Endodermal cell (in vitro differentiated cells): ENCODE data around the gene OR4D1. TPM values are rescaled to one million over a fixed set of nuclear protein-coding genes. Genes with fewer than 3 reads are reported as not detected.

Experiments used
- DNase-seq: peaks from one replicate; pipeline ENCODE4 v3.0.0-alpha.2; 2017
- H3K27ac ChIP-seq: 2 replicates; pipeline ENCODE4 v1.5.1; 2013; ENCODE audit warnings: mild to moderate bottlenecking, low read depth, low read length, moderate library complexity
- H3K27me3 ChIP-seq: 2 replicates; pipeline ENCODE4 v1.6.1; 2013; ENCODE audit warnings: mild to moderate bottlenecking, low read length, moderate library complexity; ENCODE audit not compliant: insufficient read depth, control insufficient read depth, poor library complexity, severe bottlenecking
- H3K36me3 ChIP-seq: 2 replicates; pipeline ENCODE4 v1.7.0; 2013; ENCODE audit warnings: mild to moderate bottlenecking, low read length, moderate library complexity; ENCODE audit not compliant: control insufficient read depth, insufficient read depth
- H3K4me1 ChIP-seq: one replicate; pipeline ENCODE4 v1.7.0; 2013; ENCODE audit warnings: low read length; ENCODE audit not compliant: control insufficient read depth, insufficient read depth
- H3K4me3 ChIP-seq: 2 replicates; pipeline ENCODE4 v1.5.1; 2013; ENCODE audit warnings: mild to moderate bottlenecking, low read length, moderate library complexity
- H3K9ac ChIP-seq: 2 replicates; pipeline ENCODE4 v1.6.1; 2013; ENCODE audit warnings: mild to moderate bottlenecking, low read length, moderate library complexity; ENCODE audit not compliant: poor library complexity, severe bottlenecking; ENCODE audit errors: extremely low read depth
- H3K9me3 ChIP-seq: 2 replicates; pipeline ENCODE4 v1.6.1; 2013; ENCODE audit warnings: mild to moderate bottlenecking, low read length, moderate library complexity; ENCODE audit not compliant: control insufficient read depth
- H3K27ac Mint-ChIP-seq: 2 replicates; pipeline ENCODE4 v1.8.0; 2020; ENCODE audit warnings: mixed read lengths
- H3K27me3 Mint-ChIP-seq: 2 replicates; pipeline ENCODE4 v1.8.0; 2021; ENCODE audit warnings: mild to moderate bottlenecking, mixed read lengths; ENCODE audit not compliant: insufficient read depth
- H3K36me3 Mint-ChIP-seq: 2 replicates; pipeline ENCODE4 v1.8.0; 2020; ENCODE audit warnings: low read depth, mixed read lengths
- H3K4me1 Mint-ChIP-seq: 2 replicates; pipeline ENCODE4 v1.8.0; 2020; ENCODE audit warnings: mixed read lengths
- H3K4me3 Mint-ChIP-seq: 2 replicates; pipeline ENCODE4 v1.8.0; 2020; ENCODE audit warnings: mild to moderate bottlenecking, moderate library complexity, mixed read lengths
- H3K9me3 Mint-ChIP-seq: 2 replicates; pipeline ENCODE4 v1.8.0; 2020; ENCODE audit warnings: mild to moderate bottlenecking, mixed read lengths
- whole genome bisulfite sequencing, 2 experiments: methylation state at CpG; one replicate each; pipeline versions ENCODE4 v1.1.5 to v1.1.7; 2013; ENCODE audit warnings: missing lambda C conversion rate in 2 of 2, mixed read lengths in 1 of 2; ENCODE audit not compliant: insufficient coverage in 1 of 2, insufficient read length in 1 of 2; 5-methylcytosine and 5-hydroxymethylcytosine counted together
- total RNA-seq, 2 donors: library from RNA; stranded (reverse); fragmentation: NEBNext Ultra II Directional in 1 of 2; extraction: Animal tissue kit (Norgen Biotek cat#: 25700) in 1 of 2; gene quantifications; 2 replicates in 1 of 2; 3 replicates in 1 of 2; pipeline ENCODE4 v1.2.1, GENCODE V29; 2021
- TF ChIP-seq, protein P1 (sequence below): fragments of 200-600 bp; sonication (generic); conservative IDR thresholded peaks from 2 replicates; pipeline ENCODE4 v1.5.0; 2021; ENCODE audit warnings: antibody characterized with exemption, mild to moderate bottlenecking

OR4D1 gene
- total RNA-seq, 2 donors from 2014 or later = 0.07 to 0.22 TPM

DNA sequence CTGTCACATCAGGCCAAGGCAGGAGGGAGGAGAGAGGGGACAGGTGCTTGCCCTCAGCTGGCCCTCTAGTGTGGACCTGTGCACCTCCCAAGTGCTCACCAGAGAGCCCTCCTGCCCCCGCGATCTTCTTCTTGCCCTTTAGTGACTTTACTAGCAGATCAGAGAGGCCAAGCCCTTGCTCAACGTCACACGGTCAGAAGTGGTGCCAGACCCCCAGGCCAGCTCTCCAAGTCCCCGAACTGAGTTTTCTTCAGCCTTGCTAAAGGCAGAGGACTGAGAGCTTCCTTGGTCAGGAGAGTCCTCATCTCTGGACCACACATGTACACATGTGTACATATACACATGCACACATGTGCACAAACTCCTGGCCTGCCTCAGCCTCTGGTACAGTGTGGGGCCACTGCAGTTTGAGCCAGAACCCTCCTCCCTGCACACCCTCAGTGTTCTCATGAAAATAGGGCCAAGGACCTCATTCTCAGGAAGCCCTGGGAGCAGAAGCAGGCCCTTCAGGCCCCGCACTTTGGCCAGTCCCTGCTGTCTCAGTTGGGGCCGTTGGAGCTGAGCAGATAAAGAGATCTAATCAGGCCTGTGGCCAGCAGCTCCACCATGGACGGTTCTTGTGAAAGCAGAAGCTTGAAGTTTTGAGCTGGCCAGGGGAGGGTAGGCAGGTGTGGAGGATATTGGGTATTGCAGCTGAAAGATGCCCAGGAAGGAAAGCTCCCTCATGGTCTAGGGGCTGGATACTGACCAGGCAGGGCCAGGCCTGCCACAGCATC is 37.0 kb downstream of the OR4D1 start:
- WGBS, 2 experiments = 86 to 96% methylated on average over 6 to 8 of the region's 8 CpGs
- peaks cover 10% of the 10 kb centered on the region for H3K27me3 ChIP-seq
- H3K9me3 ChIP-seq = no peaks in the 10 kb centered on the region
- no peaks in the 10 kb centered on the region for H3K36me3 ChIP-seq
- no peak overlapping the region for H3K27ac Mint-ChIP-seq
- H3K36me3 Mint-ChIP-seq = no peaks in the 10 kb centered on the region
- no peak overlapping the region for H3K4me3 ChIP-seq
- TF ChIP-seq, protein P1, sequence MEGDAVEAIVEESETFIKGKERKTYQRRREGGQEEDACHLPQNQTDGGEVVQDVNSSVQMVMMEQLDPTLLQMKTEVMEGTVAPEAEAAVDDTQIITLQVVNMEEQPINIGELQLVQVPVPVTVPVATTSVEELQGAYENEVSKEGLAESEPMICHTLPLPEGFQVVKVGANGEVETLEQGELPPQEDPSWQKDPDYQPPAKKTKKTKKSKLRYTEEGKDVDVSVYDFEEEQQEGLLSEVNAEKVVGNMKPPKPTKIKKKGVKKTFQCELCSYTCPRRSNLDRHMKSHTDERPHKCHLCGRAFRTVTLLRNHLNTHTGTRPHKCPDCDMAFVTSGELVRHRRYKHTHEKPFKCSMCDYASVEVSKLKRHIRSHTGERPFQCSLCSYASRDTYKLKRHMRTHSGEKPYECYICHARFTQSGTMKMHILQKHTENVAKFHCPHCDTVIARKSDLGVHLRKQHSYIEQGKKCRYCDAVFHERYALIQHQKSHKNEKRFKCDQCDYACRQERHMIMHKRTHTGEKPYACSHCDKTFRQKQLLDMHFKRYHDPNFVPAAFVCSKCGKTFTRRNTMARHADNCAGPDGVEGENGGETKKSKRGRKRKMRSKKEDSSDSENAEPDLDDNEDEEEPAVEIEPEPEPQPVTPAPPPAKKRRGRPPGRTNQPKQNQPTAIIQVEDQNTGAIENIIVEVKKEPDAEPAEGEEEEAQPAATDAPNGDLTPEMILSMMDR = no peak
- no peaks in the 10 kb centered on the region for H3K4me1 ChIP-seq
- peak; percentile 42 for DNase-seq
- H3K27me3 Mint-ChIP-seq = peaks cover 11% of the 10 kb centered on the region
- no peaks in the 10 kb centered on the region for H3K4me1 Mint-ChIP-seq
- H3K9ac ChIP-seq = no peak overlapping the region
- no peak overlapping the region for H3K27ac ChIP-seq
- no peak overlapping the region for H3K4me3 Mint-ChIP-seq
- no peaks in the 10 kb centered on the region for H3K9me3 Mint-ChIP-seq

DNA sequence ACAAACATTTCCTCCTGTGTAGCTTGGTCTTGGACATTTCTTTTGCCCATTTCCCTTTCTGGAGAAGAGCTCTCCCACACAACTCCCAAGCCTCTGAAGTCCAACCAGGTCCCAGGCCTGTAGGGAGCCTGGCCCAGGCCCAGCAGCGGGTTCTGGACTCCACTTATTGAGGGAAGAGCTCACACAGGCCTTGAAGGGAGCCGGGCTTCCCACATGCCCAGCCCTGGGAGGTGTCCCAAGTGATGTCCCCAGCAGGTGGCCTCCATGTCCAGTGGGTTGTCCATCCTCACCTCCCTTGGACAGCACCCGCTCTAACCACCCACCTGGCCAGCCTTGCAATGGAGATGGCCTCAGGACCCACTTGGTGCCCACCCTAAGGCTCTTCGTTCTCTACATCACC is 38.4 kb downstream of the OR4D1 start:
- no peak for DNase-seq
- peaks cover 8% of the 10 kb centered on the region for H3K27me3 ChIP-seq
- Mint-ChIP-seq H3K27ac (no peak overlapping the region), H3K4me3 (no peak overlapping the region), H3K4me1 (peaks cover 7% of the 10 kb centered on the region), H3K36me3 (no peaks in the 10 kb centered on the region), H3K27me3 (peaks cover 4% of the 10 kb centered on the region), H3K9me3 (no peaks in the 10 kb centered on the region)
- H3K9ac ChIP-seq = no peak overlapping the region
- TF ChIP-seq, protein P1 = no peak
- no peaks in the 10 kb centered on the region for H3K9me3 ChIP-seq
- H3K27ac ChIP-seq = no peak overlapping the region
- H3K4me1 ChIP-seq = no peaks in the 10 kb centered on the region
- no peak overlapping the region for H3K4me3 ChIP-seq
- WGBS, 2 experiments = 95 to 100% methylated on average over 1 to 3 of the region's 4 CpGs
- no peaks in the 10 kb centered on the region for H3K36me3 ChIP-seq

DNA sequence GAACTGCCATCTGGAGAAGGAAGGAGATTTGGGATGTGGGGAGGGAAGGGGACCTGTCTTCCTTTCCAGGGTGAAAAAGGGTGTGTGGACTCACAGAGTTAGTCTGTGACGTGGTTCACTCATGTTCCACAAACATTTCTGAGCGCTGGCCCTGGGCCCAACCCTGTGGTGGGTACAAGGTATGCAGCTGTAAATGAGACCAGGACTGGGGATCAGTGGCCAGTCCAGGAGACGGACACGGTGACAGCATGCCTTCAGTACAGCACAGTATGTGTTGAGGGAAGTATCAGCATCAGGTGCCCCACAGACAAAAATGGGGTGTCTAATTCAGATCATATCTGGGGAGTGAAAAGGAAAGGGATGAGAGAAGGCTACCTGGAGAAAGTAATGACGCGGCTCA is 38.9 kb downstream of the OR4D1 start:
- Mint-ChIP-seq H3K9me3 (no peaks in the 10 kb centered on the region), H3K4me1 (peaks cover 7% of the 10 kb centered on the region), H3K4me3 (no peak overlapping the region), H3K27me3 (peaks cover 4% of the 10 kb centered on the region), H3K27ac (no peak overlapping the region), H3K36me3 (no peaks in the 10 kb centered on the region)
- Histone ChIP-seq H3K27ac (no peak overlapping the region), H3K9ac (no peak overlapping the region), H3K36me3 (no peaks in the 10 kb centered on the region), H3K4me1 (no peaks in the 10 kb centered on the region), H3K4me3 (no peak overlapping the region), H3K9me3 (no peaks in the 10 kb centered on the region), H3K27me3 (peaks cover 4% of the 10 kb centered on the region)
- 93% methylated on average over 6 of the region's 6 CpGs for WGBS, 2 experiments
- DNase-seq = peak; percentile 29
- TF ChIP-seq, protein P1 = no peak
